OCI-LY7 (cell line): ENCODE results near the gene FAM171A2. TPM values are rescaled to one million over a fixed set of nuclear protein-coding genes. Genes with fewer than 3 reads are reported as not detected.

Experiments
- BruUV-seq: library from RNA; stranded (reverse); fragments of 400-500 nt; replicated peaks from 2 replicates; lab custom pipeline; 2021; lab: Mats Ljungman, UMichigan
- CTCF ChIA-PET: fragments of 300-600 bp; sonication (Branson Sonifier 250); formaldehyde crosslinking; loops from one replicate; lab custom pipeline; 2022; ENCODE audit warnings: antibody characterized with exemption; ENCODE audit not compliant: unreplicated experiment; lab: Charles Lee
- POLR2A ChIA-PET: fragments of 300-600 bp; sonication (Branson Sonifier 250); formaldehyde crosslinking; loops from one replicate; lab custom pipeline; 2022; ENCODE audit warnings: antibody characterized with exemption; lab: Charles Lee
- DNase-seq: peaks from one replicate; pipeline ENCODE4 v3.0.0-alpha.2; 2015; ENCODE audit warnings: low spot score
- H2AFZ ChIP-seq: fragments of 200-600 bp; sonication (generic), shearing (Covaris generic); 2 replicates; pipeline ENCODE4 v1.6.1; 2014; ENCODE audit warnings: mild to moderate bottlenecking, antibody characterized with exemption, low read length, moderate library complexity
- H3K27ac ChIP-seq: fragments of 200-600 bp; sonication (generic); 2 replicates; pipeline ENCODE4 v1.5.1; 2014; ENCODE audit warnings: mixed run types, low read depth, mild to moderate bottlenecking, moderate library complexity, low read length, inconsistent platforms; ENCODE audit not compliant: poor library complexity, severe bottlenecking
- H3K36me3 ChIP-seq: fragments of 200-600 bp; sonication (generic); 2 replicates; pipeline ENCODE4 v1.6.1; 2014; ENCODE audit warnings: mild to moderate bottlenecking, antibody characterized with exemption, low read length, moderate library complexity, mixed read lengths; ENCODE audit not compliant: insufficient read depth
- H3K4me1 ChIP-seq: fragments of 200-600 bp; sonication (generic); 2 replicates; pipeline ENCODE4 v1.5.1; 2014; ENCODE audit warnings: mild to moderate bottlenecking, low read length; ENCODE audit not compliant: insufficient read depth, poor library complexity, severe bottlenecking
- H3K4me2 ChIP-seq: fragments of 200-600 bp; sonication (generic); 2 replicates; pipeline ENCODE4 v1.6.1; 2014; ENCODE audit warnings: mild to moderate bottlenecking, low read length
- H3K4me3 ChIP-seq: fragments of 200-600 bp; sonication (generic); 2 replicates; pipeline ENCODE4 v1.5.1; 2014; ENCODE audit warnings: mild to moderate bottlenecking, low read depth, low read length; ENCODE audit not compliant: poor library complexity, severe bottlenecking
- H3K79me2 ChIP-seq: fragments of 200-600 bp; sonication (generic); 2 replicates; pipeline ENCODE4 v1.6.1; 2016; ENCODE audit warnings: low read depth, mild to moderate bottlenecking, low read length, moderate library complexity, mixed read lengths; ENCODE audit not compliant: insufficient read depth
- H3K9me2 ChIP-seq: fragments of 200-600 bp; sonication (generic); 2 replicates; pipeline ENCODE4 v1.6.1; 2016; ENCODE audit warnings: mild to moderate bottlenecking, low read length, mixed read lengths; ENCODE audit not compliant: insufficient read depth
- H3K9me3 ChIP-seq: fragments of 200-600 bp; sonication (generic); 2 replicates; pipeline ENCODE4 v1.6.1; 2014; ENCODE audit warnings: mild to moderate bottlenecking, mixed run types, low read length, mixed read lengths
- H4K20me1 ChIP-seq: fragments of 200-600 bp; sonication (generic); 2 replicates; pipeline ENCODE4 v1.6.1; 2014; ENCODE audit warnings: mild to moderate bottlenecking, antibody characterized with exemption, low read length, moderate library complexity, mixed read lengths; ENCODE audit not compliant: insufficient read depth
- CTCF ChIP-seq: fragments of 200-600 bp; sonication (generic); conservative IDR thresholded peaks from 2 replicates; pipeline ENCODE4 v1.5.1; 2014; ENCODE audit warnings: mild to moderate bottlenecking, antibody characterized with exemption, low read length, moderate library complexity, mixed read lengths
- EZH2phosphoT487 ChIP-seq: fragments of 200-600 bp; sonication (generic); IDR thresholded peaks from 2 replicates; pipeline ENCODE4 v1.6.1; 2018; ENCODE audit warnings: low read depth, borderline replicate concordance, mild to moderate bottlenecking, mixed run types, antibody characterized with exemption, low read length, moderate library complexity, mixed read lengths
- intact Hi-C: fragments of 100-400 bp; cut with micrococcal nuclease; formaldehyde crosslinking; loops from one replicate; pipeline ENCODE4 v1.10.0; 2022; ENCODE audit not compliant: unreplicated experiment
- total RNA-seq, 2 experiments: library from RNA; depleted of rRNA in 1 of 2; stranded (reverse); fragments of >200 nt in 1 of 2; shearing (Covaris generic) in 1 of 2; gene quantifications; 2 replicates each; pipeline ENCODE4 v1.2.3, GENCODE V29; 2014 to 2022

FAM171A2 gene
- total RNA-seq, 2 experiments from 2014 or later, result 3.4 to 4.6 TPM

DNA sequence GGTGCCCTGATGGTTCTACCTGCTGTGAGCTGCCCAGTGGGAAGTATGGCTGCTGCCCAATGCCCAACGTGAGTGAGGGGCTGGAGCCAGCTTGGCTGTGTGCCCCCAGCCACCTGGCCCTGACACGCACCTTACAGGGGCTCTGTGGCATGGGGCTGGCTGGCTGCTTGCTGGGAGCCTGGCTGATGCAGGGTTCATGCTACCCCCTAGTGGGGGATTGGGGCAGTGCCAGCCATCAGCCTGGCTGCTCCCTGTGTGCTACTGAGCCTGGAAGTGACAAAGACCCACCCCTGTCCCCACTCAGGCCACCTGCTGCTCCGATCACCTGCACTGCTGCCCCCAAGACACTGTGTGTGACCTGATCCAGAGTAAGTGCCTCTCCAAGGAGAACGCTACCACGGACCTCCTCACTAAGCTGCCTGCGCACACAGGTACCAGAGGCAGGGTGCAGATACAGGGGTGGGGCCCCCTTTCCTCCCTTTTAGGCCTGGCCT is 12.9 kb downstream of the FAM171A2 start:
- TF ChIP-seq CTCF (peak; percentile 87), EZH2phosphoT487 (no peak)
- ChIA-PET CTCF (interaction anchor here (0.6 to 0.7 kb wide), 3 partner anchors 18 to 134 kb away, joined by 3 read pairs; no protein-coding TSS in a partner anchor), POLR2A (no interaction called here)
- BruUV-seq, result no TSS peak
- H3K27ac ChIP-seq, result no peak overlapping the region
- no peaks in the 10 kb centered on the region for H3K9me2 ChIP-seq
- intact Hi-C loops, result loop anchor here (2.0 kb wide), 1 partner anchor 140 kb away; no protein-coding TSS in a partner anchor
- peaks cover 46% of the 10 kb centered on the region for H3K36me3 ChIP-seq
- H3K4me1 ChIP-seq, result peaks cover 62% of the 10 kb centered on the region
- no peaks in the 10 kb centered on the region for H3K9me3 ChIP-seq
- no peak overlapping the region for H2AFZ ChIP-seq
- DNase-seq, result peak; percentile 84
- H3K4me3 ChIP-seq, result no peak overlapping the region
- peaks cover 17% of the 10 kb centered on the region; the same call in 1 of the 2 replicates for H3K79me2 ChIP-seq
- H4K20me1 ChIP-seq, result no peaks in the 10 kb centered on the region
- H3K4me2 ChIP-seq, result no peak overlapping the region

GRCh38 chr17:44349553-44350070 is 14.0 kb downstream of the FAM171A2 start:
- intact Hi-C loops, result loop anchor here (2.0 to 5.0 kb wide), 3 partner anchors 139 to 277 kb away; partner anchors contain the start of genes G6PC3 and HROB
- no peak overlapping the region for H2AFZ ChIP-seq
- H3K9me3 ChIP-seq, result no peaks in the 10 kb centered on the region
- no peaks in the 10 kb centered on the region for H3K9me2 ChIP-seq
- H3K4me3 ChIP-seq, result no peak overlapping the region
- no peak for DNase-seq
- POLR2A ChIA-PET, result interaction anchor here (1.2 kb wide), 1 partner anchor 126 kb away, joined by 3 read pairs; no protein-coding TSS in a partner anchor
- peaks cover 55% of the 10 kb centered on the region for H3K4me1 ChIP-seq
- peaks cover 24% of the 10 kb centered on the region; the same call in 1 of the 2 replicates for H3K79me2 ChIP-seq
- peak overlapping the region; percentile 97; the same call in 1 of the 2 replicates for H3K4me2 ChIP-seq
- peak overlapping the region; percentile 90 for H3K27ac ChIP-seq
- H4K20me1 ChIP-seq, result no peaks in the 10 kb centered on the region
- BruUV-seq, result no TSS peak
- H3K36me3 ChIP-seq, result peaks cover 46% of the 10 kb centered on the region
- TF ChIP-seq EZH2phosphoT487 (no peak), CTCF (no peak)
- CTCF ChIA-PET, result interaction anchor here (0.6 to 0.7 kb wide), 2 partner anchors 17 to 182 kb away, joined by 3 read pairs; no protein-coding TSS in a partner anchor

GRCh38 chr17:44348988-44349364 is 14.7 kb downstream of the FAM171A2 start:
- peak overlapping the region; percentile 90 for H3K27ac ChIP-seq
- DNase-seq, result no peak
- peaks cover 24% of the 10 kb centered on the region; the same call in 1 of the 2 replicates for H3K79me2 ChIP-seq
- peaks cover 61% of the 10 kb centered on the region for H3K4me1 ChIP-seq
- TF ChIP-seq CTCF (no peak), EZH2phosphoT487 (no peak)
- H4K20me1 ChIP-seq, result no peaks in the 10 kb centered on the region
- peak overlapping the region; percentile 97 for H3K4me2 ChIP-seq
- CTCF ChIA-PET, result no interaction called here
- peak overlapping the region; percentile 91 for H3K4me3 ChIP-seq
- no peaks in the 10 kb centered on the region for H3K9me2 ChIP-seq
- H3K9me3 ChIP-seq, result no peaks in the 10 kb centered on the region
- peaks cover 46% of the 10 kb centered on the region for H3K36me3 ChIP-seq
- POLR2A ChIA-PET, result interaction anchor here (1.2 kb wide), 1 partner anchor 125 kb away, joined by 3 read pairs; no protein-coding TSS in a partner anchor
- intact Hi-C loops, result loop anchor here (1.0 to 5.0 kb wide), 3 partner anchors 23 to 277 kb away; partner anchors contain the start of genes G6PC3 and HROB
- no peak overlapping the region for H2AFZ ChIP-seq
- BruUV-seq, result no TSS peak
